Activated CD4-positive, alpha-beta T cell treated with anti-CD3 and anti-CD28 coated beads for 4 hours (primary cell): ENCODE results near the gene SH2D3A.
"Not testable (repeated sequence)": the region's sequence is repeated elsewhere in the genome, so short reads cannot be mapped to it uniquely, and the experiment has no call there.

Experiments used
- DNase-seq, 2 donors: peaks; one replicate each; pipeline ENCODE4 v3.0.0-alpha.2; 2020

SH2D3A gene

GRCh38 chr19:6788896-6789295, 21.7 kb upstream of the SH2D3A start:
- DNase-seq = no peak

GRCh38 chr19:6787393-6787792, 20.2 kb upstream of the SH2D3A start:
- no peak for DNase-seq

- no peak for DNase-seq
Observed at GRCh38 chr19:6779206-6779605, 12.0 kb upstream of the SH2D3A start.

- no peak for DNase-seq
Observed at GRCh38 chr19:6778386-6778785, 11.2 kb upstream of the SH2D3A start.

- DNase-seq = no peak
Observed at GRCh38 chr19:6777434-6777833, 10.2 kb upstream of the SH2D3A start.

- DNase-seq = no peak
Observed at GRCh38 chr19:6776999-6777398, 9.8 kb upstream of the SH2D3A start.

GRCh38 chr19:6776045-6776444, 8.8 kb upstream of the SH2D3A start:
- DNase-seq = not testable (repeated sequence)

GRCh38 chr19:6774821-6775707, 7.8 kb upstream of the SH2D3A start:
- no peak for DNase-seq

- peak; percentile 36 to 43 for DNase-seq
Observed at GRCh38 chr19:6773323-6773931, 6.2 kb upstream of the SH2D3A start.

GRCh38 chr19:6772866-6773322, 5.7 kb upstream of the SH2D3A start:
- DNase-seq = no peak

- peak; percentile 88 to 91 for DNase-seq
Observed at GRCh38 chr19:6772028-6772865, 5.0 kb upstream of the SH2D3A start, which contains the start of gene VAV1. Gene VAV1, plus strand, starts transcription at chr19:6772708. Its CDS starts 100 bp downstream, at chr19:6772808.

- DNase-seq = not testable (repeated sequence)
Observed at GRCh38 chr19:6771648-6772027, 4.4 kb upstream of the SH2D3A start.

GRCh38 chr19:6769006-6769619, 1.9 kb upstream of the SH2D3A start:
- DNase-seq = no peak

- DNase-seq = no peak
Observed at GRCh38 chr19:6768236-6768785, 1.1 kb upstream of the SH2D3A start.

- DNase-seq = no peak
Observed at GRCh38 chr19:6767081-6767356, 216 bp downstream of the SH2D3A start.

GRCh38 chr19:6766357-6767080, 716 bp downstream of the SH2D3A start:
- no peak for DNase-seq

- no peak for DNase-seq
Observed at GRCh38 chr19:6765738-6766356, 1.4 kb downstream of the SH2D3A start.

- not testable (repeated sequence) for DNase-seq
Observed at GRCh38 chr19:6762253-6762797, 4.9 kb downstream of the SH2D3A start.

GRCh38 chr19:6761053-6761676, 6.1 kb downstream of the SH2D3A start:
- DNase-seq = no peak

GRCh38 chr19:6760606-6761005, 6.6 kb downstream of the SH2D3A start:
- no peak for DNase-seq
